ENCODE measurements around the gene HOXA11.

The HOXA11 gene

DNA sequence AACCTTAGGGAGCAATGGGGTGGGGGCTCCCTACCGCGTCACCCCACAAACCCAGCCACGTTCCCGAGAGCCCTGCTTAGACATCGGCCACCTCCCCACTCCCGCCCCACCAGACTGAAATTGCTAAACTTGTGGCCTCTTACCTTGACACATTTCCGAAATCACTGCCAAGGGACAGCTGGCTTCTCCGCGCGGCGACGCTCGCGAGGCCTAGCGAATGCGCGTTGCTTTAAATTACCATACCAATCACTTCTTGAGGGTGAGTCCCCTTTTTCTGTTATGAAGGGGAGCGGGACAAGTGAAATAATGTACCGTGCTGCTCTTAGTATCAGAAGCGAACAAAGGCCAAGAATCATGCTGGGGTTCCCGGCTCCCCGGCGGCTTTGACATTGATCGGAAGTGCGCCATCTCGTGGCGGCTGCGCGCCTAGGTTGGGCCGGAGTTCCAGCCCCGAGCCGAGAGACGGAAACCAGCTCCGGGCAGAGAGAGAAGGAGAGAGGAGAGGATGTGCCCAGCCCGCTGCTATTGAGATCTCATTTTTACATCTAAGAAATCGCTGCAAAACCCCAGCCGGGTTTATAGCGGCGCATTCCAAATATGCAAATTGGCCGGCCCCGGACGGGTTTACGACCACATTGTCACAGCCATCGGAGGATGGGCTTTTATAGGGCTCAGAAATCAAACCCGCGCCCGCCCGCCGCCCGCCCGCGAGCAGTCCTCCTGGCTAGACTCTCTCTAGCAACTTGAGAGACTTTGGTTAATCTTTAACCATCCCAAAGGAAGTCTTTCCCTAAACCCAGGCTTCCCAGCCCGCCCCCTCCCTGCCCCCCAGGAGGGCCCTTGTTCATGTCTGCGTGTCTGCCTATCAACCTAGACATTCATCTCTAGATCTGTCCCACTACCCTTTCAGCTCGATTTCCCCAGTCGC, 5.3 kb downstream of the HOXA11 start:
- no peak for DNase-seq

DNA sequence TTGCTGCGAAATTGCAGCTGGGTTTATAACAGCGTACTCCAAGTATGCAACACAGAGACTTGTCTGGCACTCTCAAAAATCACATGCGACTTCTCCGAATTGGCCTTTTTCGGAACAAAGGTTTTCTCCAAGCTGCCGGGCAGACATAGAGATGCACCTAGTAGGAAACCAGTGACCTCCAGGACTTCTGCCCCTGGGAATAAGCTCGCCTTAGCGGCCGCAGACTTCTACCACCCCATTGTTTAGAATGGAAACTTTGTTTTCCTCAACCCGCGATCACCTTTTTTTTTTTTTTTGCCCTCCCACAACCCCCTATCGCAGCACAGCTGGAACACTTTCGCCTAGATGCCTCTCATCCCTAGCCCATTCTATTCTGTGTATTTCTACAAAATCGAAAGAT, 6.0 kb downstream of the HOXA11 start:
- DNase-seq, result no peak

DNA sequence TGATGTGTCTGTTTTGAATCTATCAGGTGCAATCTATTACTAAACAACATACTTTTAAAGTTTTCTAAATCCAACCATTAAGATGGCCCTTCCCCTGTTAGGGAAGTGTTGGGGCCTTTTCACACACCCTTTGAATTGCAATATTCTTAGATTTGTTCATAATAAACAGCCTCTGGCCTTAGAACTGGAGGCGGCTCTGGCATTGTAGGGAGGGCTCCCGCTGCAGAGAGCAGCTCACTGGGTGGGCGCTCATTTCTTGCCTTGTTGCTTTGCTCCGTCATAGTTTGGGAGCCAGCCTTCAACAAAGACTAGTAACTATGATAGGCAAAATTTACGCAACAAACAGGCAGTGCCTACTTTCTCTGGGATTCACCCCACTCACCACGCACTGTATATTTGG, 6.7 kb downstream of the HOXA11 start:
- no peak for DNase-seq

DNA sequence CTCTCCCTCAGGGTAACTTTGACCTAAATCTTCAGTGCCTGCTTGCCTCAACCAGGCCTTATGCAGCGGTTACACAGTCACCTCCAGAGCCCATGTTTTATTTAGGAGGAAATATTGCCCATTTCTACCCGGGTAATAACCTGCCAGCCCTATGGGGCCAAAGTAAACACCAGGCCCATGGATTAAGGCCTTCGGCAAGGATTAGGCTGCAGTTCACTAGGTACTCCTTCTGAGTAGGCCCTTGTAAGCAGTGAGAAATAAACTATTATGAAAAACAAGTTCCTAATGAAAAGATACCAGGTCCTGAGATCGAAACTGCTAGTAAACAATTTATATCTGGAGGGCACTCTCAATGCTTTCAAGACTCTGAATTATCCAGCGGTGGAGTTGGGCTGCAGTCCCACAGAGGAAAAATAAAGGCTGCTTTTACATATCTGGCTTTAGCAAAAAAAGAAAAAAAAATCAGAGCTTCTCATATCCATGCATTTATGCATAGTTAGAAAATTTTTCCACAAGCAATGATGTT, 7.2 kb downstream of the HOXA11 start:
- DNase-seq, result no peak

DNA sequence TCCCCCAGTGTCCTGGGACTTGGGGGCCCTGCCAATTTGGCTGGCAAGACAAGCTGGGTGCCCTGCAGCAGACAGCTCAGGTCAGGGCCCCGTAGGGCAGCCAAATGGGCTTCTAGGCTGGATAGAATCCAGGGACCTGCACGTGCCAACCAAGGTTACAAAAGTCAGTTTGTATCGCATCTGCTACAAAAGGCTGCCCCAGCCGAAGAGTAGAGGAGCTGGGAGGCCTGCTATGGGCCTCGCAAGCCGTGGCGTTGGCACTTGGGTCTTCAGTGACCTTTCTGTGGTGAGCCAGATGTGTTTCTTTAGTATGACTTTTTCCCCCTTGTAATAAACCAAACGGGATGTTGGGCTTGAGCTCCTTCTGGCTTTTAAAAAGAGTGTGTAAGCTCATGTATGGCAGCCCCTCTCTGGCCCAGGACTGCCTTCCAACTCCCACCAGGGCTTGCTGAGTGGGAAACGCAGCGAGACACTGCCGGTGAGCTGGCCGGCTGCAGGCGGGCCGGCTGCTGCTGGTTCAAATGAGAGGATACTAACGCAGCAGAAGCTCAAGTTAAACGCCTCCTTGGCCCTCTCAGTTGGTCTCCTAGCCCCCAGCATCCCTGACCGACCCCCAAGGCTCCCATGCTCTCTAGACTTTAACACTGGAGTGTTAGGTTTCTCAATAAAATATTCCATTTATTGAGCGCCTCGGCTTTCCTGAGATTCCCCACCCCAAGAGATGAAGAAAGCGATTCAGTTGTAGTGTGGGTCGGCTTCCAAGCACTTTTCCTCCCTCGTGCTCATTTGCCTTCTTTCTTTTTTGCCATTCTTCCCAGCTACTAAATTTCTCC, 7.9 kb downstream of the HOXA11 start:
- no peak for DNase-seq

DNA sequence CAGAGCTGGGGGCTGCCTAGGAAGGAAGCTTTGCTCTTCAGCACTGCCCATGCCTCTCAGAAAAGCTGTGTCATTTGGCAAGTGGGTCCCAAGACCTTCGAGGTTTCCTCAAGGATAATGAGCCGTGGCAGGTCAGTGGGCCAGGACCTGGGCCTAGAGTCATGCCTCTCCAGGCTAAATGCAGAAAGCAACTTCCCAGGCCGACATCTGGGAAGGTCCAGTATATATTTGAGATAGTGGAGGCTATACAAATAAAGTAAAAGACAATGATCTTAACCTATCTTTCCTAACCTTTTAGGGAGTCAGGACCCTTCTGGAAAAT, 8.5 kb downstream of the HOXA11 start:
- no peak for DNase-seq

DNA sequence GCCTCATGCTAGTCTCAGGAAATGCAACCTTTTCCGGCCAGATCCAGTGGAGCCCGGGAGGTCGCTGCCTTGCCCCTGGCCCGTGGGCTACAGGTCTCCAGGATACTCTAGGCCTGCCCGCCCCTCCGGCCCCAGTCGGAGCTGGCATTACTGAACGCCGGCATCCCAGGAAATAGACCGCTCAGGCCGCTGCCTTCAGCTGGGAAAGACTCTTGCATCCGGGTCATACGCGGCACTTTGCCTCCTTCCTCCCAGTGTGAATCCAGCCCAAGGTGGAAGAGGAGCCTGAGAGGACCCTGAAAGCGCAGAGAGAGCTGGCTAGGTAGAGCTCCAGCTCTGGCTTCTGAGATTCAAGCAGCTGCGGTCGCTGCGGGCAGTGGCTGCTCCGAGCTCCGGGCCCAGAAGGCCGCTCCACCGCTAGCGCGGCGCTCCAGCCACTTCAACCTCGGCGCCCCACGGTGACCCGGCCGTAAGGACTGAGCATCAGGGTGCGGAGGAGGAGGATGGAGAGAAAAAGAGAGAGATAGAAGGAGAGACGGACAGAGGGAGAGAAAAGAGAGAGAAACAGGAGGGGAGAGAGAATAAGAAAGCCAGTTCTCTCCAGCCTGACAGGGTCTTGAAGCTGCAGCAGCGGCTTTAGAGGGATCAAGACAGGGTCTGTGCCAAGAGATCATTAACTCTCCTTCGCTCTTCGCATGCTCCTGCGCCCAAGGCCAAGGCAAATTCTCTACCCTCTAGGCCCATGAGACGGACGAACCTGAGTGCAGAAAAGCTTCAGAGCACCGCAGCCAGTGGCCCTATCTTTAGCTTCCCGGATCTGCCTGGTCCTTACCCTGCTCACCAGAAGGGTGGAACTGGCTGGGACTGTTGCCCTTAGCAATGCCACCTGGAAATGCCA, 9.2 kb downstream of the HOXA11 start:
- no peak for DNase-seq

DNA sequence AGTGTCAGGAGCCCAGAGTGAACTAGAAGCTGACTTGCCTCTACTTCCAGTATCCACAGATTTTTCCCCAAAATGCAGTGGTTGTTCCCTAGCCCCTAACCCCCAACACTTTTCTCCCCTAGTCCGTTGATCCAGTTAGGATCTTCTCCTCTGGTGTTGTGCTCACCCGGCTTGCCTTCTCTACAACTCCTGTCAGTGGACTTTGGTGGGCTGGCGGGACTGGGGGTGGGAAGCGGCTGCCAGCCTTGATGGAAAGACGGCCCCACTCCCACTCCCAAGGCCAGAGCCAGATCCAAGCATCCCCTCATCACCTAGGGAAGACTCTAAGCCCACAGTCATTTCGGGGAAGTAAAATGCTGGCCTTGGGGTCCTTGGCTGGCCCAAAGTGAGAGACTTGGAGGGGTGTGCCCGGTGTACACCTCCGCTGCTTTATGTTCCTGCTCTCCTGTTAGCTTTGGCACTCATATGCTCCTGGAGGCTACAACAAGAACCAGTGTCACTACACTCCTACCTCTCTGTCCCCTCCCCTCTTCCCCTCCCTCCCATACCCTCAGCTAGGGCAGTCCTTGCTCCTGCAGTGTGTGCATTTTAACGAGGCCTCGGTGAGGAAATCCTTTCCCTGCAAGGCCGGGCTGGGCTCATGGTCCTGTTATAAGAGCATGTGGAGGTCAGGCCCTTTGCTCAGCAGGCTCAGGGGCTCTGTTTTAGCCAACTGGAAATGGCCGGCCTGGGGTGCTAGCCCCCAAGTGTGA, 10.0 kb downstream of the HOXA11 start:
- no peak for DNase-seq

DNA sequence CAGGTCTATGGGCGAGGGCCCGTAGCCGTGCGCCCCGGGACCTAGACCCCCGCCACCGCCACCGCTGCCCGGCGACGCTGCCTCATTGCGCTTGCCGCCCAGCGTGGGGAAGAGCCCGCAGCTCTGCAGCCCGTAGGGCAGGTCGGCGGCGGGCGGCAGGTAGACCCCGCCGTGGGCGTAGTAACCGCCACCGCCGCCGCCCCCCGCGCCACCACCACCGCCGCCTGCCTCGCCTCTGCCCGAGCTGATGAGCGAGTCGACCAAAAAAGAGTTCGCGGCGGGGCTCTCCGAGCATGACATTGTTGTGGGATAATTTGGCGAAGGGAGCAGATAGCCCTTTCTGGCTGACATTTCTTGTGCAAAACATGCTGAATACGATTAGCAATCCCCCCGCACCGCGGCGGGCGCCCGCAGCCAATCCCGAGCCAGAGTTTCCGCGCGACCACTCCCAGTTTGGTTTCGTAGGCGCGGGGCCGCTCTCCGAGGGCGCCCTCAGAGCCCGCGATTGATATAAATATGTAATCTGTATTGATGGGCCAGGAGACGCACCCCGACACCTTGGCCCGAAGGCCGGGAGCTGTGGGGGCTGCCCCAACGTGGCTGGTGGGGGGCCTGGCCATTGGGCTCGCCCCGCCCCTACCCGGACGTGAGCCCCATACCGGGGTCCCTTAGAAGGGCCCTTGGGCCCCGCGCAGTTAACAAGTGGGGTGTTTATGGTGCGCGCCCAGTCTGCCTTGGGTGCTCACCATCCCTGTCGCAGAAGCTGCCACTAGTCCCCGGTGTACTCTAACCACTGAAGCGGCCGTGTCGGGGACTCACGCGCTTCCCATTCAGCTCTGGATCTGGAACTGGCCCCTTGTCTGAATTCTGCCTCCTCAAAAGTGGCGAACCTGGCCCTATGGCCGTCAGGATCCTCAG, 10.8 kb downstream of the HOXA11 start, which contains the start of gene HOXA10:
Gene HOXA10, minus strand, starts transcription at position 365 of the 918 bp plus-strand sequence. Its CDS starts 14 bp downstream, at position 351.
- DNase-seq, result no peak

DNA sequence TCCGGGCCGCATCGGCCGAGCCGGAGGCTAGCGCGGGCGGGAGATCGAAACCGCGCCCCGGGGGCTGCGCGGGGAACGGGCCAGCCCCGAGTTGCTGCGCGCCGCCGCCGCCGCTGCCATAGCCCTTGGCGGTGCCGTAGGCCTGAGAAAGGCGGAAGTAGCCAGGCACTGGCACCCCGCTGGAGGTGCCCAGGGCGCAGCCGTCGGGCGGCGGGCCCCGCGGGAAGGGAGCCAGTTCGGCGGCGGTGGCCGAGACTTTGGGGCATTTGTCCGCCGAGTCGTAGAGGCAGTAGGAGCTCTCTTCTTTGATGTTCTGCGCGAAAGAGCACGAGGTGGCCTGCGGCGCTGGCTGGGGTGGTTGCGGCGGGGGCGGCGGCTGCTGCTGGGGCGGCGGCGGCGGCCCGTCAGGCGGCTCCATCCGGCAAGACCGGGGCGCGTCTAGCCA, 11.5 kb downstream of the HOXA11 start:
- DNase-seq, result no peak

DNA sequence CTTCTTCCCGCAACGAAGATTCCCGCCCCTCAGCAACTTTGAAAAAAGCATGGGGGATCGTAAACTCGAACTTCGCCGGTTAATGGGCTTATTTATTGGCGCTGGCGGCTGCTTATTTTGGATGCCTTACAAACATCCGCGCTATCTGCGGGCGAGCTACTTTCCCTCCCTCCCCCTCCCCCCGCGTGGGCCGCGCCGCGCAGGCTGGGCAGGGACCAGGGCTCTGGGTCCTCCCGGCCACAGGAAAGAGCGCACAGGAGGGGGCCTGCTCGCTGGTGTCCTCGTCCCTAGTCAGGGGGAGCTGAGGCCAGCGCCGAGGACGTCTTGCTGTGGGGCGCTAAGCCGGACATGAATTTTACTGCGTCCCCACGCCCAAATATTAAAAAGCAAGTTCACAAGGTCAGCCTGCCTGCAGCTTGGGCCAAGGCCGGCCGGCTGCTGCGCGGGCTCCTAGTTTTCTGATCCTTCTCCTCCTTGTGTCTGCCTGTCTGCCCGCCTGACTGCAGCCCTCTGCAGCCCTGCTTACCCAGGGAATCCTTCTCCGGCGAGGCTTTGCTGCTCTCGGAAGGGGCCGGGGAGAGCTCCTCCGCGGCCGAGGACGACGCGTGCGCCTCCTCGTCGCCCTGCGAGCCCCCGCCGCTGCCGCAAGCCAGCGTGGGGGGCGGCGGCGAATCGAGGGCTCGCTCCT, 12.1 kb downstream of the HOXA11 start:
- no peak for DNase-seq

DNA sequence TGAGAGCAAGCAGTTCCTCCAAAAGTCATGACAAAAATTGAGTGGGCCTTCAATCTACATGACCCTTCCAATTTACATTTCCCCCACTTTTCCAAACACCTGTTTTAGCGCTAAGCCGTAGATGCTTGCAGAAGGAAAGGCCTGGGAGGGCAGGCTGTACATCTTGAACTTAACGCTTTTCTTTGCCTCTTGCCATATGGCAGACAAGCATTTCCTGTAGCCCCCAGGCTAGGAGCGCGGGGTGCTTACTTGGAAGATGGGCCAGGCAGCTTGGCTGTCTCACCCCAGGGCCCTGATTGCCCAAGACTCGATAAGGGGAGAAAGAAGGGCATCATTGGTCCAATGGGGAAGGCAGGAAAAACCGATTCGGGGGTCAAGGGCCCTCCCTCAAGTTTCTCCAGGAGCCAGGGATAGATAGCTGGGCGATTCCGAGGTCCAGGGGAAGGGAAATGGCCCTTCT, 12.7 kb downstream of the HOXA11 start:
- DNase-seq, result no peak

DNA sequence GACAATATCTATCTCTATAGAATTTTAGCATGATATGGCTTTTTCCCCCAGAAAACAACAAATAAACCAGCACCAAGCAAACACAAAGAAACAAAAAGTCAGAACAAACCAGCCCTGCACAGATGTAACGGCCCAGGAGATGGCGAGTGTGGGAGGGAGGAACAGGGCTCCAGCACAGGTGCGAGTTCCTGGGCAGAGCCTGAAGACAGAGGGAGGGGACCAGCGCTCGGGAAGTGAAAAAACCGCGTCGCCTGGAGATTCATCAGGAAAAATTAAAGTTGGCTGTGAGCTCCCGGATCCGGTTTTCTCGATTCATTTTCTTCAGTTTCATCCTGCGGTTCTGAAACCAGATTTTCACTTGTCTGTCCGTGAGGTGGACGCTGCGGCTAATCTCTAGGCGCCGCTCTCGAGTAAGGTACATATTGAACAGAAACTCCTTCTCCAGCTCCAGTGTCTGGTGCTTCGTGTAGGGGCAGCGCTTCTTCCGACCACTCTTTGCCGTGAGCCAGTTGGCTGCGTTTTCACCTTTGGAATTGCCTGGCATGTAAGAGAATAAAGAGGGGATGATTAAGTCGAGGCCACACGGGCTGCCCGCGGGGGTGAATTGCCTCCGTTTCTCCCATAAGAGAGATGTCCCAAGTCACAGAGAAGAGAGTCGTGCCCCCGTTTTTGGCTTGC, 13.3 kb downstream of the HOXA11 start:
- DNase-seq, result no peak

DNA sequence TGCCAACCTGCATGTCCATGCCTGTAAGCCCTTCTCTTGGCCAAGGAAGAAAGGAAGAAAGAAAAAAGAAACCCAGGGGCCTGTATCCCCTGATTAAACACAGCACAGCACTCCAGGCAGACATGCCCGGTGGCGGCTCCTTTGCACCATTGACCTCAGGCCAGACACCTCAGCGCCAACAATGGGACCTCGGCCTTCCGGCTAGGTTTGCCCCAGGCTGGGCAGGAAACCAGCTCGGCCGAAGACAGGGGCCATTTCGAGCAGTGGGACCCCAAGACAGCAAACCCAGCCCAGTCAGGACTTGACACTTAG, 13.8 kb downstream of the HOXA11 start:
- no peak for DNase-seq

DNA sequence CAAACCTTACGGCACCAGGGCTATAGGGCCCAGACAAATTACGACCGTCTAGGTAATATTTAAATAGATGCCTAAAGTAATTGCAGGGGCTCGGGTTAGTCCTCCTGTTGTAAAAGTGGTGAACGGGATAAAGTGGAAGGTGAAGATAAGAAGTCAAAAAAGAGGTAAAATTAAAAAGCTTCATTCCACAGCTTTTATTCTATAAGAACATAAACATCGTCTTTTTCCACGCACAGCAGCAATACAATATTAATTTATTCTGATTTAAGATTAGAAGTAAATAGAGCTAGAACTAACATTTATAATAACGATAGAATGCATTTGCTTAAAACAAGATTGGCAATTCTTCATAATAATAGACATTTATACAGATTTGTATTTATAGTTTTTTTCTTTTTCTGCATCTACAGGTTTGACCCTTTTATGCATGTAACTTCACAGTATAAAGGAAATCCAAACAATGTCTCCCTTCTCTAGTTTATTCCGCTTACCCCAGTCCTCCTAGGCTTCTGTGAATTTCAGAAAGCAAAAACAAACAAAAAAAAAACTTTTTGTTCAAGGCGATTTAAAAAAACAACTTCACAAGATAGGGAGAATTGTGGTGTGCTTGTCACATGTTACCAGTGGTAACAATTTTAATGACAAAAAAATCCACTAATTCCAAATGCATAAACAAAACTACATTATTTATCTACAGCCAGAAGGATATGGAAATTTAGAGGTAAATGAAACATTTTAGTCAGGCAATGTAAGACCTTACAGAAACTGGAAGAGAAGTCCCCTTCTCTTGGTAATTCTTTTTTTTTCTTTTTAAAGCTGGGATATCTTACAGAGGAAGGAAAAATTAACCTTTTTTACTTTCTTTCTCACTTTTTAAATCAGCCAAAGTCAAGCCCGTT, 14.4 kb downstream of the HOXA11 start:
- no peak for DNase-seq

DNA sequence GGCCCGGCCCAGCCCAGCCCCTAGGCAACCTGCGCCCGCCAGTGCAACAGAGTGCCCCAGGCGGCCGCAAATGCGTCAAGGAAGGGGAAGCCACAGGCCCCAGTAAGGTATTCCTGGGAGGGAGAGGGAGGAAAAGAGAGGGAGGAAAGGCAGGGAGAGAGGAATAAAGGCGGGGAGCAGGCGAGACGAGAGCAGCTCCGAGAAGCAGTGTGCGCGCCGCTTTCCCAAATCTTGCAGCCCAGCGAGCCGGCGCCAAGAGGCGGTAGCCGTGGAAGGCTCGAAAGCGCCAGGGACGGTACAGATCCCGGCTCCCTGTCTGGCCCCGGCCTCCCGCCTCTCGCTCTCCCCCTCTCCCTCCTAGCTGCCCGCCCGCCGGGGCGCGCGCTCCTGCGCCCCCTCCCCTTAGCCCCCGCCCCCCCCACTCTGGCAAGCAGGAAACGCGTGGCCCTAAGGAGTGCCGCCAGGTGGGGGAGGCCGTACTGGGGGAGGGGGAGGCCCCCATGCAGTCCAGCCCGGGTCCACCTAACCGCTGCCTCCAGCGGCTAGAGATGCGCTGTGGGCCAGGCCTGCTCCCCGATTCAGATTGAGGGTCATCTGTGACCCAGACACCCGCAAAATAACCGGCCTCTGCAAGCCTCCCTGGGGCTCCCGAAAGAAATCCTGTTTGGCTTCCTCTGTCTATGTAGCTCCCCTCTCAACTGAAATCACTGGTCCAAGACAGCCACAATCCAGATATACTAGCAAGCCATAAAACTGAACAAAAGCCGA, 15.2 kb downstream of the HOXA11 start:
- no peak for DNase-seq

DNA sequence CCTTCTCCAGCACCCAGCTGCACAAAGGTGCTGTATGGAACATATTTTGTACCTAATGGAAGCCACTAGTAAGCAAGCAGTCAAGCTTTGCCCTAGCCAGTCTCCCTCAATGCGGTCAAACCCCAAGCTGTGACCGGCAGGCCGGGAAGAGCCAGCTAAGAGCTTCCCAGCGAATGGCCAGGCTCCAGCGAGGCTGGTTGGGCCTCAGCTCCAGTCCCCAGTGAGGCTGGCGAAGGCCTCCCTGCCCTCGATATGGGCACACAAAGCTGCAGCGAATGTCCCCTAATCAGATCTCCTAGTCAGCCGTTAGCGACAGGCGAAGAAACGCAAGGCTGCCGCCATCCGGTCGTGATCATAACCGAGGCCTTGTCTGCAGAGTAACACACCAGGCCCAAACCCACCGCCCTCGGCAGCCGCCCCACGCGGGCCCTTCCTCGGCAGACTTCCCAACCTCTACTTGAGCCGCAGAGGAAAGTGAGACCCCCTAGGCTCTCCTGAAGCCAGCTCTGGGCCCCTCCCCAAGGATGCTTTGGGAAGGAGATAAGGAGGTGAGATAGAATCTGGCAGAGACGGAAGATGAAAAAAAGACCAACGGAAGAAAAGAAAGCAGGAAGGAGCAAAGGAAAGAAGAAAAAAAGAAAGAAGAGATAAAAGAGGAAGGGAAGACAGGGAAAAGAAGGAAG, 16.6 kb downstream of the HOXA11 start:
- no peak for DNase-seq

Data from amniotic stem cell (primary cell).